GM15510 (cell line): ENCODE results near the gene PDC.

Source experiments
- POLR2A ChIP-seq: IDR thresholded peaks from 3 replicates; pipeline ENCODE4 v1.6.1; 2011; ENCODE audit warnings: borderline replicate concordance; ENCODE audit not compliant: insufficient read length; ENCODE audit errors: extremely low read depth

Gene PDC

DNA sequence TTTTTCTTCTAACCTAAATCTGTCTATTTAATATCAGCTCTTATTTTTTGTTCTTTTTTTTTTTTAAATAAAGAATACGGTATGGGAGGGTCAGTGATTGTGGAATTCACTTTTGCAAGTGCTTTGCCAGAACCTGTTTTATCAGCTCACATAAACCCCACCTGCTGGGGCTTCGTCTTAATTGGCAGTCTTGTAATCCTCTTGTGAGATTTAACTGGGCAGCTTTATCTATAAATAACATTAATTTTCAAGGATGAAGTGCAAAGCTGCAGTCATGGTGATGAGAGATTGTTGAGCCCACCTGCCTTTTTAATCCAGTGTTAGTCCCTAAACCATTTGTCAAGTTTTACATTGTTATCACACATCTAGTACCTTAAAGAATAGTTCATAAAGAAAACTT lies 18.2 kb upstream of the PDC start:
- no peak for TF ChIP-seq POLR2A

DNA sequence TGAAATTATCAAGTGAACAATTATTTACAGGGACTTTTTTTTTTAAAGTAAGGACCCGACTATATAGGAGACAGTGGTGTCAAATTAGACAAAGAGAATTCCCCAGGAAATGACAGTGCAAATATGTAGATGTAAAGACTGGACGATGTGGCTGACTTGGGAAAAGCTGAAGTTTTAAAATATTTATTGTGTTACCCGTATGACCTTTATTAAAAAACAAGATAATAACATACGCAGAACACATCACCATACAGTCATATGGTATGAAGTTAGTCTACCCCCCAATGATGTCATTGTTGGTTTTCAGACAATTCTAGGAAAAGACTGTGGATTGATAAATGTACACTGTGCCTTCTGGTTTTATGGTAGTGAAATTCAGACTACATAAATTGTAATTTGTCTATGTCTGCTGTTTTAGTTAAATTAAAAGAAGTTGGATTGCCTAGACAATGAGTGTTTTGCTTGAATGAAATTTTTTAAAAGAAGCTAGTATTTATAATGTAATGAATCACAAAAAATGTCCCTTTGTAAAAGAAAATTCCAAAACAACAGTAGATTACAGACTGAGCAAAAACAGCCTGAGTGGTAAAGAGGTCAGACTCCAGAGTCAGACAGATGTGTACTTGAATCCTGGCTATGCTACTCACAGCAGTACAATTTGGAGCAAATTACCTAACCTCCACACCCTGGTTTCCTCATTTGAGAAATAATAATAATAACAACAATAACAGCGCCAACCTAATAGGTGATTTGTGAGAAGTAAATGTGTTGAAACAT lies 15.5 kb upstream of the PDC start:
- TF ChIP-seq POLR2A, result no peak

DNA sequence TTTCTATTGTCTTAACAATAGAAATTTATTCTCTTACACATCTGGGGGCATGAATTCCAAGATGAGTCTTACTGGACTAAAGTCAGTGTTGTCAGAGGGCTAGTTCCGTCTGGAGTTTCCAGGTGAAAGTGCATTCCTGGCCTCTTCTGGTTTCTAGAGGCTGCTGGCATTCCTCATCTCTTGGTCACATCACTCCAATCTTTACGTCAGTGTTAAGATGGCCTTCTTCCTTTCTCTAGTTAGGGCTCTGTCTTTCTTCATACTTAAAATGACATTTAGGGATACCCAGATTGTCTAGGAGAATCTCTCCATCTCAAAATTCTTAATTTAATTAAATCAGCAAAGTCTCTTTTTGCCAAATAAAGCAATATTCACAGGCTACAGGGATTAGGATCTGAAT lies 13.3 kb upstream of the PDC start:
- TF ChIP-seq POLR2A, result no peak

DNA sequence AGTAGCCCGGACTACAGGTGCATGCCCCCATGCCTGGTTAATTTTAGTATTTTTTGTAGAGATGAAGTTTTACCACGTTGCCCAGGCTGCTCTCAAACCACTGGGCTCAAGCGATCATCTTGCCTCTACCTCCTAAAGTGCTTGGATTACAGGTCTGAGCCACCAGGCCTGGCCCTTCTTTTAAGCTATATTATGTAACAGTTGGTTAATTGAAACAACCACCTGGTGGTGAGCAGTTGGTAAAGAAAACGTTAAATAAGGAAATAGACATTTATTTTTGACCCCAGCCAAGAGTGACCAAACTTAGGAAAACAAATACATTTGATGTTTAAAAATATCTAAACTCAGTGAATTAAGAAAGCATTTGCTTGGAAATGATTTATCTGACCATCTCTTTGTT lies 12.1 kb upstream of the PDC start:
- TF ChIP-seq POLR2A, result no peak

DNA sequence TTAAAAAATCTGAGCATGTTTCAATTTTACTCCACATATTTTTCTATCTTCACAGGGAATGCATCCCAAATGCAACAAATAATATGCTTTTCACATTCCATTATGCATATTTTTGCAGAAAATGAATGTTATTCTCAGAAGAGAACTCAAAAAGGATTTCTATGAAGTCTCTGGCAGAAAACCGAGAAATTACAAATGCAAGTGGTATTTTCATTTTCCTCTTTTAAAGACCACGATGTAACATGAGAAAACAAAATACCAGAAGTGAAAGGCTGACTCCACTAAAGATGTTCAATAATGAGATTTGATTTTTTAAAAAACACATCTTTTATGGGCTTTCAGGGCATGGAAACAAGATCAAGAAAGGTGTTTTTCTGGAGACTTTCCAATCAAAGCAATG lies 5.0 kb upstream of the PDC start:
- TF ChIP-seq POLR2A, result no peak

DNA sequence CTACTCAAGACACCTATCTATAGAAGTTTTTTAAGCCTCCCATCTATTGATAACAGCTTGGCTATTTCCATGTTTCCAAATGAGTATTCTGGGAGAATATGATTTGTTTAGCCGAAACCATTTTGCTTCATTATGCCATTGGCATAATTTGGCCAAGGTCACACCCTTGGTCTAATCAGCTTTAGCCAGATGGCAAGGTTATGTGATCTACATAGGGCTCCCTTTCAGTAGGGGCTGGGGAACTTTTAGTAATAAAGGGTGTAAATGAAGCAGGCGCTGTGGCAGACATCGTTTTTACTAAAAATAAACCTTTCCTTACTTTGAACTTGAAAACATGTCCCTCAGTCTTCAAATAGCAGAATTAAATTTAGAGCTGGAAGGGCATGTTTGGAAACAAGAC lies 3.0 kb upstream of the PDC start:
- no peak for TF ChIP-seq POLR2A

DNA sequence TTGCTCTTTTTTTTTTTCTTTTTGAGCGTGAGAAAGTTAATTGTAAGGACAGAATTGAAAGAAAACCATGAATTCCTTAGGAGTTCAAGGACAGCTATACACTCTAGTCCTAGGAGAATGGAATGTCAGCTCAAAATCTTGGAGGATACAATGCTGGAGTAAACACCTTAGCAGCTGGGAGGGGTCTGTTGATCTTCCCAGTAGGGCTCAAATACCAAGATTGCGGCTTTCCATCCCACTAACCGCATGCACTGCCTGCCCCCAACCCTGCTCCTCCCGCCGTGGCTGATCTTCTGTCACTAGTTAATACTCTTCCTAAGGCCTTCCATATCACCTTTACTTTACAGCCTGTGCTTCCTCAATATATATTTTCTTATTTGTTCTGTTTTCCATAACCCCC lies 2.6 kb upstream of the PDC start:
- no peak for TF ChIP-seq POLR2A

GRCh38 chr1:186456729-186457255 lies 4.1 kb downstream of the PDC start:
- TF ChIP-seq POLR2A, result no peak

DNA sequence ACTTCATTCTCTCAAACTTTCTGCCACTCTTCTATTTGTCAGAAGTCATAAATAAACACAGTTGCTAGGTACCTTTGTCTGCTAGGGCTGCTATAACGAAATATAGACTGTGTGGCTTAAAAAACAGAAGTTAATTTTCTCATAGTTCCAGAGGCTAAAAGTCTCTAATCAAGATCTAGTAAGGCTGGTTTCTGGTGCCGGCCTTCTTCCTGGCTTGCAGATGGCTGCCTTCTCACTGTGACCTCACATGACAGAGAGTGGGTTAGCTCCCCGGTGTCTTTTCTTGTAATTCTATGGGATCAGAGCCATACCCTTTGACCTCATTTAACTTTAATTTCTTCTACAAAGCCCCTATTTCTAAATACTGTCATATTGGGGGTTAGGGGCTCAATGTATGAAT lies 5.9 kb downstream of the PDC start:
- no peak for TF ChIP-seq POLR2A

DNA sequence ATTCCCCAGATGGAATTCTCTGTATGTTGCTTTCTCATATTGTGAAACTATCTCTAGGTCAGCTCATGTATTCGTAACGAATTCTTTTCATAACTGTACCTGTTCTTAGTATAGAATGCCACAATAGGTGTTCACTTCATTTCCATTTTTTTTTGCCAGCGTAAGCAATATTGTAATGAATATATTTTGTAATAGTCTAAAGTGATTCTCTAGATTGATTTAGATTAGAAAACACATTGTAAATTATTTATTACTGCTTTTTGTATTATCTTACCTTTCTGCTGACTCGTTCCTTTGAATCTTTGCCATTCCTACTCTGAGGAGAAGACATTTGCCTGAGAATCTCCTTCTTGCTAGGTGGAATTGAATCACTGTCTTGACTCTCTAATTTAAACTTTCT lies 14.8 kb downstream of the PDC start:
- no peak for TF ChIP-seq POLR2A

GRCh38 chr1:186443638-186444037 lies 17.3 kb downstream of the PDC start:
- no peak for TF ChIP-seq POLR2A

DNA sequence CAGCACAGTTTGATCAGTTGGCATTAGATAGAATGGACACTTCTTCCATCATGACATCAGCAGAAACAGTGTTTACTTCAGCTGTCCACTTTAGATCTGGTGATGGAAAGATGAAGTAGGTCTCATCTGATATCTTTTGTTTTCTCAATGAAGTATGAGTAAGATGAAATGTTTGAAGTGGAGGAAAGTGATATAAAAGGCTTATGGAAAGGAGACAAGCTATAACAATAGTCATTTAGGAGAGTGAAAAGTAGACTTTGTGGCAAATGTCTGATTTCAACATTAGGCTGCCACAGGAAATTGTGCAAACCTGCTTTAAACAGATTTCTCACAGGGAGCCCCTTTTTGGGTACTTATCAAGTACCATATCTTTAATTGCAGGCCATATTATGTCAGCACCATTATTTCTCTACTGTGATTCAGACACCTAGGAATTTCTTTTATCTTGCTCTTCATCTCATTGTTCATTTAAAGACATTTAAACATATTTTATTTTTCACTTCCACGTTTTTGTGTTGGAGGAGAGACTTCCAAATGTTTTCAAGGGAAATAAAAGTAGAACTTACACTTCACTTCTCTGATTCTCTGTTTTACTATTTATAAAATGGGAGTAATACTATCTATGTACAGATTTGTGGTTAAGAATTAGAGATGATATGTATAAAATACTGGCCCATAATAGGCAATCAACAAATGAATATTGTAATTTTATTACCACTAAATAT lies 18.1 kb downstream of the PDC start:
- TF ChIP-seq POLR2A, result no peak

DNA sequence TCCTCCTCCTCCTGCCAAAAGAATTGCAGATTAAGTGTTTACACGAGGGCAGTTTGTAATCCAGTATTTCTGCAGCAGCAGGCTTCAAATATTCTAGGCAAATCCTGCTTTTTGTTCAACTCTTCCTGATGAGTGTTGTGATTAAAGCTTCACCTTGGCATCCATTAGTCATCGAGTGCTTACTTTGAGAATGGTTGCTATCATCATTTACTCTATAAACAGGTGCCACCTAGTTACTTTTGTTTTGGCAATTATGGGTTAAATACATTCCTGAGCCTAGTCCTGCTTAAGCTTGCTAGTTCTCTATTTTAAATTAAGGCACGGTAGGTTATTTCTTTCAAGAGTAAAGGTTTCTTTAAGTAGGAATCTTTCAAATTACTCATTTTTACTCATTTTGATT lies 20.3 kb downstream of the PDC start:
- TF ChIP-seq POLR2A, result no peak

DNA sequence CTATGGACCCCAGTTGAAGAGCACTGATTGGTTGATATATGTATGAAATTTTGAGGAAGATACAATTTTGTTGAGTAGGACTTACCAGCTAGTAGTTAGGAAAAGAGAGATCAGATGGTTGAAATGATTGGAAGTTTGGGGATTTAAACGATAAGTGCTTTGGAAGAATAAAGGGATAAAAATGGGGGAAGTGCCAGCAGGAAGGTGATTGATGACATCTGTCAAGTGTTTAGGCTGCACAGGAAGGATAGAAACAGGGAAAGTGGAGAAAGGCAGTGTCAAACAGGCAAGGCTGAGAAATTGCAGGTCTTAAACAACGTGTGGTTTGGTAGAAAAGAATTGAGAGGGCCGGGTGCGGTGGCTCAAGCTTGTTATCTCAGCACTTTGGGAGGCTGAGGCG lies 22.3 kb downstream of the PDC start:
- TF ChIP-seq POLR2A, result no peak

- no peak for TF ChIP-seq POLR2A
Observed at GRCh38 chr1:186435336-186435735, 25.6 kb downstream of the PDC start.

GRCh38 chr1:186429017-186429416 lies 31.9 kb downstream of the PDC start:
- TF ChIP-seq POLR2A, result no peak
